Stimulated activated naive CD8-positive, alpha-beta T cell treated with anti-CD3 and anti-CD28 coated beads, Interleukin-15, amount 100 ng/mL, for 72 hours (primary cell): ENCODE measurements around the gene SLAMF9.

Experiments used
- ATAC-seq: fragments of 150-1000 bp; cut with Tn5 transposase; 2 replicates; pipeline ENCODE4 v1.10.0; 2021; ENCODE audit warnings: mild to moderate bottlenecking, moderate library complexity
- DNase-seq, 2 donors: peaks; one replicate each; pipeline ENCODE4 v3.0.0; 2021 to 2022
- H3K27ac Mint-ChIP-seq, 2 donors: one replicate each; pipeline ENCODE4 v1.8.0; 2022; ENCODE audit warnings: mild to moderate bottlenecking in 2 of 2, mixed read lengths in 2 of 2, moderate library complexity in 2 of 2
- H3K27me3 Mint-ChIP-seq: one replicate; pipeline ENCODE4 v1.8.0; 2022; ENCODE audit warnings: mixed read lengths
- H3K4me1 Mint-ChIP-seq: one replicate; pipeline ENCODE4 v1.8.0; 2022; ENCODE audit warnings: mild to moderate bottlenecking, mixed read lengths
- H3K4me3 Mint-ChIP-seq, 2 donors: one replicate each; pipeline ENCODE4 v1.8.0; 2022; ENCODE audit warnings: mild to moderate bottlenecking in 2 of 2, mixed read lengths in 2 of 2, moderate library complexity in 1 of 2
- H3K9me3 Mint-ChIP-seq, 2 donors: one replicate each; pipeline ENCODE4 v1.8.0; 2022; ENCODE audit warnings: mixed read lengths in 2 of 2

SLAMF9 gene

GRCh38 chr1:159934136-159935039, 19.6 kb downstream of the SLAMF9 start:
- Mint-ChIP-seq H3K9me3 (no peaks in the 10 kb centered on the region), H3K4me1 (peaks cover 15% of the 10 kb centered on the region), H3K4me3 (no peak overlapping the region), H3K27me3 (no peaks in the 10 kb centered on the region), H3K27ac (no peak overlapping the region)
- DNase-seq (no peak), ATAC-seq (no peak)

DNA sequence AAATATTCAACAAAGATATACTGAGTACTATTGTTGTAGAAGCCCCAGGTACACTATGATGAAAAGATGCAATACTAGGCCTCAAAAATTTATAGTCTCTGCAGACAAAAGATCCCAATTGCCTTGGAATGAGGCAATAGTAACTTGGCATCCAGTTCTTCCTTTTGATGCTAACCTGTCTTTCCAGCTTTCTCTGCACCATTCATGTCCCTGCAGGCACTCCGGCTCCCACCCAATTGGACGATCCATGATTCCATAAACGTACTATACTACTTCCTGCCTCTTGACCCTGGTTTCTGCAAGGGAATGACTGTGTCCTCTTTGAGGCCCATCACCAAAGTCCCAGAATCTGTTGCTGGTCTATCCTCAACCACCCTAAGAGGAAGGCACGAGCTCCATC, 20.7 kb downstream of the SLAMF9 start:
- Mint-ChIP-seq H3K27ac (peak overlapping the region in 1 of 2 donors; percentile 19), H3K9me3 (no peaks in the 10 kb centered on the region), H3K4me1 (peaks cover 14% of the 10 kb centered on the region), H3K4me3 (no peak overlapping the region), H3K27me3 (no peaks in the 10 kb centered on the region)
- ATAC-seq (no peak), DNase-seq (no peak)

DNA sequence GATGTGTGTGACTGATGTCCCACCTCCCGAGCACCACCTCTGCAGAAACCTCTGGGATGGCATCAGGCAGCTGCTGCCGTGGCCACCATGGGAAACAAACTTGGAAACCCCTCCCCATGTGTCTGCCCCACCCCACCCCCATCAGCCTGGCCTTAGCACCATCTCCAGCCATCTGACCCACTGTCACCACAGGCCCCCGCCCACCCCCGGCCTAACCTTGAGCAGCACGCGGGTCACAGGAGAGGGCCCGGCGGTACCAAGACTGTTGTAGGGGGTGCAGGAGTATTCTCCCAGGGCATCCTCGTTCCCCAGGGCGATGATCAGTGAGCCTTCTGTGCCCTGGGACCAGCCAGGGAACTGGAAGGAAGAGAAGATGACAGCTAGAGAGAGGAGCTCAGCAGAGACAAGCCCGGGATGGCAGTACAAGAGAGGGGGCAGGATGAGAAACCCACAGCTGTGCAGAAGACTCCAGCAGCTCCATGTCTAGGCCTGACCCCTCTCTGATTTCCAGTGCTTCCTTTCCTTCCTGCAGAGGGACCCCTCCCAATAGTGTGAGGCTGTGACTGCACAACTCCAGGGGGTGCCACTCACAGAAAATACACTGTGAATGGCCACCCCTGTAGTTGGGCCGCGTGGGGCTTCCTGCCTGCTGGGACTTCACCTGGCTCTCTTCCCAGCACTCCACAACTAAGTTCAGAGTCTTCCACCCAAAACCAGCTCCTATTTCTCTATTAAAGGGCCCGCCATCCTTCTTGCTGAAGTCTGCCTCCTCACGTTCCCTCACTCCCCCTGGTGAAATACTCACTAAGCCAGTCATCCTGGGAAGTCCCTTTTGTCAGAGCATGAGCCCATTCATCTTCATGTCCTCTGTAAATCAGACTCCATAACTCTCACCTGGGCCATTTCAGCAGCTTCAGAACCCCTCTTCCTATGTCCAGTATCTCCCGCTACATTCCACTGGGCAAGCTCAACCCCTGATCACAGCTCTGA, 21.4 kb downstream of the SLAMF9 start:
- no peaks in the 10 kb centered on the region for H3K9me3 Mint-ChIP-seq
- peaks cover 11% of the 10 kb centered on the region for H3K4me1 Mint-ChIP-seq
- no peak overlapping the region for H3K4me3 Mint-ChIP-seq
- DNase-seq (no peak), ATAC-seq (no peak)
- H3K27me3 Mint-ChIP-seq = no peaks in the 10 kb centered on the region
- H3K27ac Mint-ChIP-seq = peak overlapping the region in 1 of 2 donors; percentile 19

- Mint-ChIP-seq H3K9me3 (no peaks in the 10 kb centered on the region), H3K27ac (no peak overlapping the region), H3K4me3 (no peak overlapping the region), H3K27me3 (no peaks in the 10 kb centered on the region), H3K4me1 (peaks cover 16% of the 10 kb centered on the region)
- no peak for ATAC-seq
- DNase-seq = no peak
Measured at GRCh38 chr1:159931795-159932173, 22.3 kb downstream of the SLAMF9 start.

- Mint-ChIP-seq H3K27ac (peak overlapping the region in 1 of 2 donors; percentile 84), H3K9me3 (no peaks in the 10 kb centered on the region), H3K27me3 (no peaks in the 10 kb centered on the region), H3K4me1 (peaks cover 19% of the 10 kb centered on the region), H3K4me3 (no peak overlapping the region)
- no peak for DNase-seq
- no peak for ATAC-seq
Measured at GRCh38 chr1:159931101-159931794, 22.8 kb downstream of the SLAMF9 start.

DNA sequence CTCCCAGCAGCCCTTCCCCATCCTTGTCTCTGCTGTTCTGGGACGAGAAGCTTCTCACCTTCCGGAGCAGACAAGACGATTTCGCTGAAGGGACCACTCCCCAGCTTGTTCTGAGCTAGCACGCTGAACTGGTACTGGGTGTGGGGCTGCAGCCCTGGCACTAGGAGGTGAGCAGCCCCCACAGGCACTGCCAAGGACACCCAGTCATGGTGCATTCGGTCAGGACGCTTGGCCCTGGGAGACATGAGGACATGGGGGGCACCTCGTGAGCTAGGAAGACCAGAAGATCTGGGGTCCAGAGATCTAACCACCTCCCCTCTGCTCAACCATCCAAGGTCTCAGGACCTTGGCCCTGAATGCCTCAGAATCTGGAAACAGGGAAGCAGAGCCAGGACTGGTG, 23.4 kb downstream of the SLAMF9 start:
- peaks cover 22% of the 10 kb centered on the region for H3K4me1 Mint-ChIP-seq
- H3K4me3 Mint-ChIP-seq = no peak overlapping the region
- no peaks in the 10 kb centered on the region for H3K9me3 Mint-ChIP-seq
- H3K27me3 Mint-ChIP-seq = no peaks in the 10 kb centered on the region
- peak overlapping the region in 1 of 2 donors; percentile 84 for H3K27ac Mint-ChIP-seq
- ATAC-seq = no peak
- DNase-seq = no peak

- DNase-seq = no peak
- no peak for ATAC-seq
- Mint-ChIP-seq H3K27ac (no peak overlapping the region), H3K27me3 (no peaks in the 10 kb centered on the region), H3K4me1 (peaks cover 26% of the 10 kb centered on the region), H3K4me3 (no peak overlapping the region), H3K9me3 (no peaks in the 10 kb centered on the region)
Measured at GRCh38 chr1:159930216-159930615, 23.8 kb downstream of the SLAMF9 start.

DNA sequence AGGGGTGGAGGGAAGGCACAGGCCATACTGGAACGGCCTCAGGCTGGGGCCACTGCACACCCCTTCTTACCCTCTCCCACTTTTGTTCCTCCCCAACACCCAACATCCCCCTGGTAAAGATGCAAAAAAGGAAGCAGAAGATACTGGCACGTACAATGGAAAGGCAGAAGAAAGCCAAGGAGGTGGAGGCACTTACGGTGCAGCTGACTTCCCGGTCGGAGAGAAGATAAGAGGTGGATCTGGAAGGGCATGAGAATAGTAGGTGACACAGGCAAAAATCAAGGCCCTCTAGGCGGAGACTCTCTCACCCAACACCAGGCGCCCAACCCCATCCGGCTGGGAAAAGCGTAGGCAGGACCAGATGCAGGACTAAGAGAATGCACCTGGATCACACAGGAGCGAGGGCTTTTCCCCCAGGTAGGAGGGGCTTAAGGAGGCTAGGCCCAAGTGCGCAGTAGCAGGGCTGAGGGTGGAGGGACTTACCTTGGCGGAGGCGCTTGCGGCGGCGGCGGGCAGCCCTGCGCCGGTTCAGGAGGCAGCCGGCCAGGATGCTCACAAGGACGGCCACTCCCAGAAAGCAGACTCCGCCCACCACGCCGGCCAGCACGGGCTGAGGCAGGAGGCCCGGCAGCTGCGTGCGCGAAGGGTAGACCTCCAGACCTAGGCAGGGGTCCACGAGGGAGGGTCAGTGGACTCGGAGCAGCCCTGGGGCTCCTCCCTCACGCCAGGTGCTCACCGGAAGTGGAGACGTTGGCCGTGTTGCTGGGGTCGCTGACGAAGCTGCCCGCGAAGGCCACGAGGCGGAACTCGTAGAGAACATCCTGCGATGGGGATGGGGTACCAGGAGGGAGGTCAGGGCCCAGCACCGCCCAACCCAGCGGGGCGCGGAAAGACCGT, 24.6 kb downstream of the SLAMF9 start:
- Mint-ChIP-seq H3K4me3 (peak overlapping the region in 1 of 2 donors; percentile 4), H3K27ac (no peak overlapping the region), H3K27me3 (no peaks in the 10 kb centered on the region), H3K9me3 (no peaks in the 10 kb centered on the region), H3K4me1 (peaks cover 27% of the 10 kb centered on the region)
- ATAC-seq (no peak), DNase-seq (no peak)

DNA sequence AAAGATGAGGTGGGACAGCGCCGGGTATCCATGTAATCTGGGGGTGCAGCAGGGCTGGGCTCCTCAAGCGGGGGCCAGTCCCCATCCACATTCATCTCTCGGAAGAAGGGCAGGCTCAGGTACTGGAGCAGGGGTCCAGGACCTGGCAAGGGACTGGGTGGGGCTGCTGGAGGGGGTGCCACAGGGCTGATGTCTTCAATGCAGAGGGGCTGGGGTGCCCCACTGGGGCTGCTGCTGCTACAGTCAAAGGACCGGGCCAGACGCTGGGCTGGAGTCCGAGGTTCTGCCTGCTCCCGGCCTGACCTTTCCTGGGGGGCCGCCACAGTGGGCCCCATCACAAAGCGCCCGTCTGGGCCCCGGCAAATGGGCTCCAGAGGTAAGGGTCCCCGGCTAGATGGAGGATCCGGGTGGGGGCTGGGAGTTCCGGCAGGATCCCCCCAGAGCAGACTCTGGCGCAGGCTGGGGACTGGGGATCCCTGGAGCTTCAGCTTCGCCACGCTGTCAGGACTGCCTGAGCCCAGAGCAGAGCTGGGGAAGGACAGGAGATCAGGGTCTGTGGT, 25.5 kb downstream of the SLAMF9 start:
- Mint-ChIP-seq H3K4me1 (peaks cover 32% of the 10 kb centered on the region), H3K27ac (no peak overlapping the region), H3K27me3 (no peaks in the 10 kb centered on the region), H3K9me3 (no peaks in the 10 kb centered on the region), H3K4me3 (no peak overlapping the region)
- DNase-seq (no peak), ATAC-seq (no peak)

- H3K4me1 Mint-ChIP-seq = peaks cover 36% of the 10 kb centered on the region
- no peak overlapping the region for H3K4me3 Mint-ChIP-seq
- no peak for DNase-seq
- no peak for ATAC-seq
- H3K27ac Mint-ChIP-seq = no peak overlapping the region
- H3K27me3 Mint-ChIP-seq = no peaks in the 10 kb centered on the region
- H3K9me3 Mint-ChIP-seq = no peaks in the 10 kb centered on the region
Measured at GRCh38 chr1:159927849-159928431, 26.1 kb downstream of the SLAMF9 start.

DNA sequence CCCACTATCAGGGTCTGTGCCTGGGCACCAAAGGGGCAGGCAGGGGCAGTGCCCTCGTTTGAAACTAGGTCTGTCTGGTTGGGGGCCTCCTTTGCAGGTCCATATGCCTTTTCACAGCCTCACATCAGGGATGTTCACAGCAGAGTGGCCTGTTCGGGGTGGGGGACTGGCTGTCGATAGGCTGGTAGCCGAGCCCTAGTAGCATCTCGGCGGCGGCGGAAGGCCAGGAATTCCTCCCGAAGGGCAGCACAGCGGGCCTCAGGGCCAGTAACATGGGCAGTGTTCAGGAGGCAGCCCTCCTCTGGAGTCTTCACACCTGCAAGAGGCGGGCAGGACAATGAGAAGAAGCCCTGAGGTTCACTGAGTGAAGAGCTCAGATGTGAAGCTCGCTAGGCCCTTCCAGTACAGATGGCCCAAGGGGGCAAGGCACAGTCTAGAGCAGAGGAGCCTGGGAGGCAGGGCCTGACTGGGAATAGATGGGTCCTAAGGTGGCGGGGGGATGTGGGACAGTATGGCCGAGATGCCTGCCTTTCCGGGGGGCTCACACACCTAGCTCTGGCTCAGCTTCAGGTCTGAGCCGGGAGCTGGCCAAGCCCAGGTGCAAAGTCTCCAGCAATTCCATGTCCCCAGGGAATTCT, 26.7 kb downstream of the SLAMF9 start:
- H3K9me3 Mint-ChIP-seq = no peaks in the 10 kb centered on the region
- no peak overlapping the region for H3K27ac Mint-ChIP-seq
- H3K4me1 Mint-ChIP-seq = peaks cover 39% of the 10 kb centered on the region
- DNase-seq (no peak), ATAC-seq (no peak)
- no peak overlapping the region for H3K4me3 Mint-ChIP-seq
- no peaks in the 10 kb centered on the region for H3K27me3 Mint-ChIP-seq

DNA sequence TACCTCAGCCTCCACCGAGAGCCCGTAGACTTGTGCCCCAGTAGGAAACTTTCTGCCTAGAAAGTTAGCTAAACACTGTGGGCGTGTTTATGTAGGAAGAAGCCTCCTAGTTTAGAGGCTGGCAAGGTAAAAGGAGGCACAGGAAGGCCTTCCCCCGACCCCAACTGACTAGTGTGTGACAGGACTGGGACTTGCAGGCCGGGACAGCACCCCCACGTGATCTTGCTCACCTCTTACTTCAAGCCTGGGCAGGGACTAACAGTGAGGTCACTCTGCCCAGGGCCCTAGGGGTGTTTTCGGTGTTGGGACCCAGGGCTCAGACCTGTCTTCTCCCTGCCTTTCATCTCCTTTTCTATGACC, 28.3 kb downstream of the SLAMF9 start:
- Mint-ChIP-seq H3K27me3 (no peaks in the 10 kb centered on the region), H3K4me3 (peak overlapping the region; percentile 91 to 97), H3K4me1 (peaks cover 55% of the 10 kb centered on the region), H3K27ac (peak overlapping the region; percentile 98 to 100), H3K9me3 (no peaks in the 10 kb centered on the region)
- DNase-seq (no peak), ATAC-seq (peak; percentile 15)

- no peaks in the 10 kb centered on the region for H3K9me3 Mint-ChIP-seq
- H3K4me3 Mint-ChIP-seq = peak within 1 kb of the TSS; percentile 91 to 97
- ATAC-seq (peak; percentile 64), DNase-seq (peak; percentile 92 to 95)
- H3K4me1 Mint-ChIP-seq = peaks cover 62% of the 10 kb centered on the region
- H3K27me3 Mint-ChIP-seq = no peaks in the 10 kb centered on the region
- H3K27ac Mint-ChIP-seq = peak within 1 kb of the TSS; percentile 98 to 100
Measured at GRCh38 chr1:159924791-159925718, 29.0 kb downstream of the SLAMF9 start, which contains the start of gene TAGLN2. TSS of gene TAGLN2 (minus strand) at chr1:159925507. CDS start at chr1:159920509, 4,998 bp downstream.
